Measurements from ENCODE around the gene STK39. TPM values are rescaled to one million over a fixed set of nuclear protein-coding genes. Genes with fewer than 3 reads are reported as not detected.

Gene STK39
- total RNA-seq, 6 experiments from 2014 or later, result 0.29 to 1.2 (median 0.60) TPM

DNA sequence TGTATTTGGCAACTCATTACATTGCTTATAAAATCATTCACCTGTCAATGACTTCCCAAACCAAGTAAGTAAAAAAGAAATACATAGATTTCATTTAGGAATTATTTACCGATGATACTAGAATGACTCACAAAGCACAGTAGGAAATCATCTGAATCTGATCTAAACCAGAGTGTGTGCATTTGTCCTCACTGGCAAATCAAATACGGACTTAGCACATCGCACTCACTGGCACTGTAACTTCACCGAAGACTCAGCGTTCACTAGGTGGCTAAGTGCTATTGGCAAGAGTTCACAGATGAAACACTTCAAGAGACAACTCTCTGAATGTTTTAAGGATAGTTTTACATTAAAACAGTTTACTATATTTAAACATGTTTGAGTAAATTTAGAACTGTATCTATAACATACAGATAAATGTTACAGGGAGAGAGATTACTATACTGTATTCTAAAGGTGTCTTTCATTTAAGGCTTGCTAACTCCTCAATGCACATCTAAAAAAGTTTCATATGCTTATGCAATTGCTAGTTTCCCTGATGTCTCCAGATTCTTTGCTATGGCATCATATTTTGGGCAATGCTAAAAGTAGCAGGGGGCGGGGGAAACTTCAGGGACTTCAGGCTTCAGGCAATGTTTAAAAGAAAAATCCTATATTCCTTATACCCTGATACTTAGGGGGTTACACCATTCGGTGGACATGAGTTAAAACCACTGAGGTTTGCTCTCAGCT lies 48.8 kb downstream of the STK39 start:
- H3K9me3 ChIP-seq, result no peaks in the 10 kb centered on the region
- no peak overlapping the region for H3K27ac ChIP-seq
- no peaks in the 10 kb centered on the region for H3K27me3 ChIP-seq
- DNase-seq (no peak), ATAC-seq (no peak)
- no peaks in the 10 kb centered on the region for H3K36me3 ChIP-seq
- no peak for TF ChIP-seq POLR2A (IDR thresholded peaks at IDR 0.05)
- TF ChIP-seq, protein P1, sequence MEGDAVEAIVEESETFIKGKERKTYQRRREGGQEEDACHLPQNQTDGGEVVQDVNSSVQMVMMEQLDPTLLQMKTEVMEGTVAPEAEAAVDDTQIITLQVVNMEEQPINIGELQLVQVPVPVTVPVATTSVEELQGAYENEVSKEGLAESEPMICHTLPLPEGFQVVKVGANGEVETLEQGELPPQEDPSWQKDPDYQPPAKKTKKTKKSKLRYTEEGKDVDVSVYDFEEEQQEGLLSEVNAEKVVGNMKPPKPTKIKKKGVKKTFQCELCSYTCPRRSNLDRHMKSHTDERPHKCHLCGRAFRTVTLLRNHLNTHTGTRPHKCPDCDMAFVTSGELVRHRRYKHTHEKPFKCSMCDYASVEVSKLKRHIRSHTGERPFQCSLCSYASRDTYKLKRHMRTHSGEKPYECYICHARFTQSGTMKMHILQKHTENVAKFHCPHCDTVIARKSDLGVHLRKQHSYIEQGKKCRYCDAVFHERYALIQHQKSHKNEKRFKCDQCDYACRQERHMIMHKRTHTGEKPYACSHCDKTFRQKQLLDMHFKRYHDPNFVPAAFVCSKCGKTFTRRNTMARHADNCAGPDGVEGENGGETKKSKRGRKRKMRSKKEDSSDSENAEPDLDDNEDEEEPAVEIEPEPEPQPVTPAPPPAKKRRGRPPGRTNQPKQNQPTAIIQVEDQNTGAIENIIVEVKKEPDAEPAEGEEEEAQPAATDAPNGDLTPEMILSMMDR (IDR thresholded peaks at IDR 0.05), result no peak
- 51% methylated on average over 7 of the region's 7 CpGs for WGBS (ENCODE audit: insufficient coverage, low coverage, low lambda C conversion rate, missing lambda C conversion rate)
- H3K4me3 ChIP-seq, result no peak overlapping the region
- no peaks in the 10 kb centered on the region for H3K4me1 ChIP-seq
- intact Hi-C loops (cut with DNase I), result no loop called here

DNA sequence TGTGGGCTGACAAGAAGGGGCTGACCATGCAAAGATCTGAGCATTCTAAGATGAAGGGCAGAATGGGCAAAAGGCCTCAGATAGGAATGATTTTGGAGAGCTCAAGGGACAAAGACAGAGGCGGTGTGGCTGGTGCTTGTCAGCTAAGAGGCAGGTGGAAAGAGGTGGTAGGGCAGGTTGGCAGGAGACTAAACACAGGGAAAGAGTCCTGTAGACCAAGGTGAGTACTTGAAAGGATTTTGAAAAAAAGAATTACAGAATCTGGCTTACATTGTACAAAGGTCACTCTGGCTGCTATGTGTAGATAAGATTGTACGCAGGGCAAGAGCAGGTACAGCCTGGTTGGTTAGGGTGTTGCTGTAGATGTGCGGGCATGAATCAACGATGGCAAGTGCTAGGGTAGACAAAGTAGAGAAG lies 50.6 kb downstream of the STK39 start:
- intact Hi-C loops (cut with DNase I), result no loop called here
- Histone ChIP-seq H3K9me3 (no peaks in the 10 kb centered on the region), H3K36me3 (no peaks in the 10 kb centered on the region), H3K4me3 (no peak overlapping the region), H3K27me3 (no peaks in the 10 kb centered on the region), H3K4me1 (no peaks in the 10 kb centered on the region), H3K27ac (no peak overlapping the region)
- TF ChIP-seq, protein P1 (IDR thresholded peaks at IDR 0.05), result no peak
- TF ChIP-seq POLR2A (IDR thresholded peaks at IDR 0.05), result no peak
- no peak for DNase-seq
- ATAC-seq, result peak in 1 of 4 donors; percentile 19
- 65% methylated on average over 4 of the region's 4 CpGs for WGBS (ENCODE audit: insufficient coverage, low coverage, low lambda C conversion rate, missing lambda C conversion rate)

DNA sequence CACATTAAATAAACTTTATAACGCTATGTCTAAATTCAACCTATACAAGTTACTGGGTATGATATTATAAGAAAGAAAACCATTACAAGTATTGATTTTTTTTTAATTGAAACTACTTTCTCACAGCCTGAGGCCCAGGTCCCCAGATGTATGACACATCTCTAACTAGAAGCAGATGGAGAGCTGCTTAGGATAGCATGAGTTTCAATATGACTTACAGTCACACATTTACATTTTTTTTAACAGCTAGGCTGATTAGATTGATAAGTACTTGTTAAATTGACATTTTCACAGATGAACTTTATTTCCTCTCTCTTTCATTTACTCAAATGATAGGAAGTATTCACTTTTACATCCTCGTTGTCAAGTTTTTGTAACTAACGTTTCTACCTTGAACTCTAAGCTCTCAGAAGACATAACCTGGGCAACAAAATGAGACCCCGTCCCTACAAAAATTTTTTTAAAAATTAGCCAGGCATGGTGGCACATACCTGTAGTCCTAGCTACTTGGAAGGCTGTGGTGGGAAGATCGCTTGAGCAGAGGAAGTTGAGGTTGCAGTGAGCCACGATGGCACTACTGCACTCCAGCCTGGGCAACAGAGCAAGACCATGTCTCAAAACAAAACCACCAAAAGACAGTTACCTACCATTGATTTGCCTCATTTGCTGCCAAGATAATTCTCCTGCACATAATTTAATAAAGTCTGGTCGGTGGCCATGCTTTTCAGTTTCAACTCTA lies 52.4 kb downstream of the STK39 start:
- no peak for DNase-seq
- Histone ChIP-seq H3K27ac (no peak overlapping the region), H3K9me3 (no peaks in the 10 kb centered on the region), H3K4me3 (no peak overlapping the region), H3K27me3 (no peaks in the 10 kb centered on the region), H3K36me3 (no peaks in the 10 kb centered on the region), H3K4me1 (no peaks in the 10 kb centered on the region)
- peak in 1 of 4 donors; percentile 34 for ATAC-seq
- 62% methylated on average over 7 of the region's 7 CpGs for WGBS (ENCODE audit: insufficient coverage, low coverage, low lambda C conversion rate, missing lambda C conversion rate)
- TF ChIP-seq, protein P1 (IDR thresholded peaks at IDR 0.05), result no peak
- TF ChIP-seq POLR2A (IDR thresholded peaks at IDR 0.05), result no peak
- intact Hi-C loops (cut with DNase I), result no loop called here

DNA sequence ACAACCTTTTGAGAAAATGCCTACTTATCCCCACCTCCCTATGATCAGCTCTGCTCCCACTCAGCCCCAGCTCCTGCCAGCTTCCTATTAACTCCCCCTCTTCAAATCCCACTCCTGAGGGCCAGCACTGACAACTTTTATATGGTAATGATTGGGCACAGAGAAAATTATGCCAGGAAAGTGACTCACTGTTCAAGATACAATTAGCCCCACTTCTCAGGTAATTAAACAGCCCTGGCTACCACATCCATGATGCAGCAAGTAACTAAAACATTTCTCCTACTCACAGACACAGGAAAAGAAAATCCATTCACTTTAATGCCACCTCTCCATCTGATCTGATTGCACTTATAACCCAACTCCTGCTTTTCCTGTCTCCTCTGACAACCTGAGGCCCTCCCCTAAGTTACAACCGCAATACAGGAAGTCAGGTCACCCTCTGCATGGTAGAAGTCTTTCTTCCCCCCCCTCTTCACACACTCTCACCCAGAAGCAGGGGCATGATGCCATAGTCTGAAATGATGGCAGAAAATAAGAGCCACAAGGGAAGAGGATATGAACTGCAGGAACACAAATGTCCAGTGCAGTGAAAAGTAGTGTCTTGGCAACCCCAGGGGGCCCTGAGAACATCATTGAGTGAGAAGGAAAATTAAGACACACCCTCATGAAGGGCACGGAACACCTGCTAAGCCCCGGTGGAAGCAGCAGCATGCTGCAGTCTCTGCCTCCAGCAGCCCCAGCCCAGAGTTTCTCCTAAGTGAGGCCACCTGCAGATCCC lies 54.4 kb downstream of the STK39 start:
- Histone ChIP-seq H3K27me3 (no peaks in the 10 kb centered on the region), H3K27ac (no peak overlapping the region), H3K9me3 (no peaks in the 10 kb centered on the region), H3K4me1 (no peaks in the 10 kb centered on the region), H3K4me3 (no peak overlapping the region), H3K36me3 (no peaks in the 10 kb centered on the region)
- DNase-seq (no peak), ATAC-seq (peak; percentile 19 to 42 (median 31))
- TF ChIP-seq POLR2A (IDR thresholded peaks at IDR 0.05), result no peak
- TF ChIP-seq, protein P1 (IDR thresholded peaks at IDR 0.05), result no peak
- intact Hi-C loops (cut with DNase I), result no loop called here
- 40% methylated on average over 1 of the region's 3 CpGs for WGBS (ENCODE audit: insufficient coverage, low coverage, low lambda C conversion rate, missing lambda C conversion rate)

All from right lobe of liver (tissue), 6 donors.